ENCODE results near the gene VWC2L. TPM values are rescaled to one million over a fixed set of nuclear protein-coding genes. Genes with fewer than 3 reads are reported as not detected.

Gene VWC2L
- total and polyA plus RNA-seq, 7 experiments from 2014 or later = not detected

- DNase-seq = no peak
- no peak for ATAC-seq
- Mint-ChIP-seq H3K27me3 (peaks cover 0 to 12% (median 0%) of the 10 kb centered on the region in 5 donors), H3K9me3 (peaks cover 0 to 4% (median 0%) of the 10 kb centered on the region in 11 donors), H3K36me3 (no peaks in the 10 kb centered on the region), H3K27ac (no peak overlapping the region), H3K4me3 (no peak overlapping the region), H3K4me1 (no peaks in the 10 kb centered on the region)
- H3K27me3 ChIP-seq (ENCODE audit: control insufficient read depth in 2 of 2, insufficient read depth in 2 of 2, low read length in 2 of 2) = no peaks in the 10 kb centered on the region
- H3K27ac ChIP-seq (ENCODE audit: low read depth, low read length) = no peak overlapping the region
- ChIA-PET POLR2A (no interaction called here), CTCF (interaction anchor here (0.6 kb wide), 1 partner anchor 523 kb away, joined by 3 read pairs; no protein-coding TSS in a partner anchor)
- intact Hi-C loops (cut with micrococcal nuclease) = no loop called here
- H3K36me3 ChIP-seq (ENCODE audit: control insufficient read depth in 2 of 3, insufficient read depth in 3 of 3, low read length in 3 of 3) = no peaks in the 10 kb centered on the region
- no peaks in the 10 kb centered on the region for H3K4me1 ChIP-seq (ENCODE audit: control insufficient read depth in 2 of 2, insufficient read depth in 2 of 2, low read length in 2 of 2)
- no peaks in the 10 kb centered on the region for H3K9me3 ChIP-seq (ENCODE audit: control insufficient read depth in 2 of 3, low read length in 3 of 3)
- H3K4me3 ChIP-seq (ENCODE audit: low read length) = no peak overlapping the region
These were observed 149.3 kb downstream of the VWC2L start for GRCh38 chr2:214560176-214560575.

DNA sequence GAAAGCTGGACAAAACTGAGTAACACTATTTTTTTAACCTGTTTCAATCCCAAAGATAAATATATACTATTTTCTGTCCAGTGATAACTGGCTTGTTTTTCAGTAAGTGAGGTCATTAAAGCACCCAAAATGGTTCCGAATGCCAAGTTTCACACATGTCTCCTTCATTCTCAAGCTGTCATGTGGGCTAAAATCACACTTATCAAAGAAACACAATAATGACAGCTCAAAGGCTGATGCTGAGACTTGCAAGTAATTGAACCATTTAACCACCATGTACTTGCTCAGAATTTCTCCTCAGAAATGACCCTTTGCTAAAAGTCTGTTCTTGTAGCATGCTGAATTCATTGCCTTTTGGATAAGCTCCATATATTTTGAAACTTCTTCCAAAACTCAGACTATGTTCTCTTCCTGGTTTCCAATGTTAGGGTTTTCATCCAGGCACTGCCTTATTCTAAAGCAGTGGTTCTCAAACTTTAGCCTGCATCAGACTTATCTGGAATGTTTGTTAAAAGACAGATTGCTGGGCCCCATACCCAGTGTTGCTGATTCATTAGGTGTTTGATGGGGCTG lies 149.8 kb downstream of the VWC2L start:
- Mint-ChIP-seq H3K4me3 (no peak overlapping the region), H3K27ac (no peak overlapping the region), H3K9me3 (peaks cover 0 to 4% (median 0%) of the 10 kb centered on the region in 11 donors), H3K27me3 (peaks cover 0 to 12% (median 0%) of the 10 kb centered on the region in 5 donors), H3K36me3 (no peaks in the 10 kb centered on the region), H3K4me1 (no peaks in the 10 kb centered on the region)
- ChIA-PET CTCF (interaction anchor here (0.6 kb wide), 1 partner anchor 523 kb away, joined by 3 read pairs; no protein-coding TSS in a partner anchor), POLR2A (no interaction called here)
- no peak overlapping the region for H3K27ac ChIP-seq (ENCODE audit: low read depth, low read length)
- DNase-seq (no peak), ATAC-seq (no peak)
- no peaks in the 10 kb centered on the region for H3K9me3 ChIP-seq (ENCODE audit: control insufficient read depth in 2 of 3, low read length in 3 of 3)
- no peaks in the 10 kb centered on the region for H3K4me1 ChIP-seq (ENCODE audit: control insufficient read depth in 2 of 2, insufficient read depth in 2 of 2, low read length in 2 of 2)
- intact Hi-C loops (cut with micrococcal nuclease) = no loop called here
- no peaks in the 10 kb centered on the region for H3K36me3 ChIP-seq (ENCODE audit: control insufficient read depth in 2 of 3, insufficient read depth in 3 of 3, low read length in 3 of 3)
- H3K27me3 ChIP-seq (ENCODE audit: control insufficient read depth in 2 of 2, insufficient read depth in 2 of 2, low read length in 2 of 2) = no peaks in the 10 kb centered on the region
- no peak overlapping the region for H3K4me3 ChIP-seq (ENCODE audit: low read length)

- no peak overlapping the region for H3K27ac ChIP-seq (ENCODE audit: low read depth, low read length)
- H3K4me1 Mint-ChIP-seq = no peaks in the 10 kb centered on the region
- ATAC-seq = no peak
- ChIA-PET POLR2A (no interaction called here), CTCF (no interaction called here)
- H3K4me3 Mint-ChIP-seq = no peak overlapping the region
- H3K27ac Mint-ChIP-seq = no peak overlapping the region
- no peaks in the 10 kb centered on the region for H3K36me3 ChIP-seq (ENCODE audit: control insufficient read depth in 2 of 3, insufficient read depth in 3 of 3, low read length in 3 of 3)
- no peak for DNase-seq
- H3K27me3 Mint-ChIP-seq = peaks cover 0 to 12% (median 7%) of the 10 kb centered on the region in 5 donors
- H3K36me3 Mint-ChIP-seq = no peaks in the 10 kb centered on the region
- no peaks in the 10 kb centered on the region for H3K9me3 ChIP-seq (ENCODE audit: control insufficient read depth in 2 of 3, low read length in 3 of 3)
- H3K9me3 Mint-ChIP-seq = peaks cover 0 to 5% (median 1%) of the 10 kb centered on the region in 11 donors
- H3K27me3 ChIP-seq (ENCODE audit: control insufficient read depth in 2 of 2, insufficient read depth in 2 of 2, low read length in 2 of 2) = no peaks in the 10 kb centered on the region
- intact Hi-C loops (cut with micrococcal nuclease) = no loop called here
- no peaks in the 10 kb centered on the region for H3K4me1 ChIP-seq (ENCODE audit: control insufficient read depth in 2 of 2, insufficient read depth in 2 of 2, low read length in 2 of 2)
- no peak overlapping the region for H3K4me3 ChIP-seq (ENCODE audit: low read length)
These were observed 154.4 kb downstream of the VWC2L start for GRCh38 chr2:214565246-214565645.

- Histone ChIP-seq H3K9me3 (ENCODE audit: control insufficient read depth in 2 of 3, low read length in 3 of 3) (no peaks in the 10 kb centered on the region), H3K36me3 (ENCODE audit: control insufficient read depth in 2 of 3, insufficient read depth in 3 of 3, low read length in 3 of 3) (no peaks in the 10 kb centered on the region), H3K27me3 (ENCODE audit: control insufficient read depth in 2 of 2, insufficient read depth in 2 of 2, low read length in 2 of 2) (no peaks in the 10 kb centered on the region), H3K4me1 (ENCODE audit: control insufficient read depth in 2 of 2, insufficient read depth in 2 of 2, low read length in 2 of 2) (no peaks in the 10 kb centered on the region), H3K4me3 (ENCODE audit: low read length) (no peak overlapping the region), H3K27ac (ENCODE audit: low read depth, low read length) (no peak overlapping the region)
- Mint-ChIP-seq H3K27ac (no peak overlapping the region), H3K27me3 (peaks cover 0 to 12% (median 7%) of the 10 kb centered on the region in 5 donors), H3K36me3 (no peaks in the 10 kb centered on the region), H3K4me1 (no peaks in the 10 kb centered on the region), H3K9me3 (peaks cover 0 to 5% (median 1%) of the 10 kb centered on the region in 11 donors), H3K4me3 (no peak overlapping the region)
- ATAC-seq (no peak), DNase-seq (no peak)
- ChIA-PET CTCF (no interaction called here), POLR2A (no interaction called here)
- intact Hi-C loops (cut with micrococcal nuclease) = no loop called here
These were observed 155.6 kb downstream of the VWC2L start for GRCh38 chr2:214566457-214566856.

GRCh38 chr2:214569419-214570035 lies 158.7 kb downstream of the VWC2L start:
- ATAC-seq (no peak), DNase-seq (no peak)
- Histone ChIP-seq H3K27me3 (ENCODE audit: control insufficient read depth in 2 of 2, insufficient read depth in 2 of 2, low read length in 2 of 2) (no peaks in the 10 kb centered on the region), H3K27ac (ENCODE audit: low read depth, low read length) (no peak overlapping the region), H3K36me3 (ENCODE audit: control insufficient read depth in 2 of 3, insufficient read depth in 3 of 3, low read length in 3 of 3) (no peaks in the 10 kb centered on the region), H3K9me3 (ENCODE audit: control insufficient read depth in 2 of 3, low read length in 3 of 3) (no peaks in the 10 kb centered on the region), H3K4me3 (ENCODE audit: low read length) (no peak overlapping the region), H3K4me1 (ENCODE audit: control insufficient read depth in 2 of 2, insufficient read depth in 2 of 2, low read length in 2 of 2) (no peaks in the 10 kb centered on the region)
- intact Hi-C loops (cut with micrococcal nuclease) = no loop called here
- CTCF ChIA-PET = no interaction called here
- POLR2A ChIA-PET = no interaction called here
- peaks cover 0 to 1% (median 1%) of the 10 kb centered on the region in 7 donors for H3K4me1 Mint-ChIP-seq
- no peak overlapping the region for H3K27ac Mint-ChIP-seq
- H3K4me3 Mint-ChIP-seq = no peak overlapping the region
- H3K9me3 Mint-ChIP-seq = peaks cover 0 to 4% (median 1%) of the 10 kb centered on the region in 11 donors
- H3K36me3 Mint-ChIP-seq = no peaks in the 10 kb centered on the region
- peaks cover 0 to 8% (median 0%) of the 10 kb centered on the region in 5 donors for H3K27me3 Mint-ChIP-seq

DNA sequence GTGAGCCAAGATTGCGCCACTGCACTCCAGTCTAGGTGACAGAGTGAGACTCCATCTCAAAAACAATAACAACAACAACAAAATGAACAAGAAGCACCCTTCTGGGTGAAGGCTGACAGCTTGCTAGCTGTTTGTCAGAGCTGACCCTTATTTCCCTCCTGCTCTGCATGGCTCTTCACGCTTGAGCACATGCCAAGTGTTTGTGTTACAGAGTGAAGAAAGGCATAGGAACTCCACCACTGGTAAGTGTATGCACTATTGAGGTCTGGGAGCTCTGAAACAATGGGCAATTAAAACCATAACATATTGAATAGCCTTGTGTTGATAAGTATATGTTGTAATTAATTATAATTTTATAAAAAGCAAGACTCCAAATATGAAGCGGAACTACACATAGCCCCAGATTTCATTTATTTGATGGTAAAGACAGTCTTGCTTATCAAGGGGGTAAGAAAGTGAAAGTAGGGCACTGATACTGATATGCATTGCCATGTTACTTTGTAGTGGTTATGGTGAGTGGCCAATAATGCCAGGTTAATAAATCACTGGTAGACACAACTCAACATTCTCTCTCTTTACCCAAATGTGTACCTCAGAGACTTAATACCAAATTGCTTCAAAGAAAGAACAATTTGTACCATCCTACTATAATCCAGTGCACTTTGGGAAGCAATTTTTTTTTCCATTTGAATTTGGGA lies 163.4 kb downstream of the VWC2L start:
- Histone ChIP-seq H3K36me3 (ENCODE audit: control insufficient read depth in 2 of 3, insufficient read depth in 3 of 3, low read length in 3 of 3) (no peaks in the 10 kb centered on the region), H3K4me3 (ENCODE audit: low read length) (no peak overlapping the region), H3K4me1 (ENCODE audit: control insufficient read depth in 2 of 2, insufficient read depth in 2 of 2, low read length in 2 of 2) (no peaks in the 10 kb centered on the region), H3K27me3 (ENCODE audit: control insufficient read depth in 2 of 2, insufficient read depth in 2 of 2, low read length in 2 of 2) (no peaks in the 10 kb centered on the region), H3K9me3 (ENCODE audit: control insufficient read depth in 2 of 3, low read length in 3 of 3) (no peaks in the 10 kb centered on the region), H3K27ac (ENCODE audit: low read depth, low read length) (no peak overlapping the region)
- intact Hi-C loops (cut with micrococcal nuclease) = no loop called here
- Mint-ChIP-seq H3K27me3 (peaks cover 0 to 10% (median 6%) of the 10 kb centered on the region in 5 donors), H3K4me3 (no peak overlapping the region), H3K9me3 (peaks cover 0 to 2% (median 0%) of the 10 kb centered on the region in 11 donors), H3K27ac (no peak overlapping the region), H3K36me3 (no peaks in the 10 kb centered on the region), H3K4me1 (peaks cover 0 to 11% (median 9%) of the 10 kb centered on the region in 7 donors)
- ATAC-seq (no peak), DNase-seq (no peak)
- CTCF ChIA-PET = no interaction called here
- POLR2A ChIA-PET = no interaction called here

Measured in naive thymus-derived CD4-positive, alpha-beta T cell (primary cell).